Endodermal cell (in vitro differentiated cells): Measurements from ENCODE around the gene HHIP. TPM values are rescaled to one million over a fixed set of nuclear protein-coding genes. Genes with fewer than 3 reads are reported as not detected.

ENCODE experiments used
- DNase-seq: peaks from one replicate; pipeline ENCODE4 v3.0.0-alpha.2; 2017
- H3K27ac ChIP-seq: 2 replicates; pipeline ENCODE4 v1.5.1; 2013; ENCODE audit warnings: mild to moderate bottlenecking, low read depth, low read length, moderate library complexity
- H3K27me3 ChIP-seq: 2 replicates; pipeline ENCODE4 v1.6.1; 2013; ENCODE audit warnings: mild to moderate bottlenecking, low read length, moderate library complexity; ENCODE audit not compliant: insufficient read depth, control insufficient read depth, poor library complexity, severe bottlenecking
- H3K36me3 ChIP-seq: 2 replicates; pipeline ENCODE4 v1.7.0; 2013; ENCODE audit warnings: mild to moderate bottlenecking, low read length, moderate library complexity; ENCODE audit not compliant: control insufficient read depth, insufficient read depth
- H3K4me1 ChIP-seq: one replicate; pipeline ENCODE4 v1.7.0; 2013; ENCODE audit warnings: low read length; ENCODE audit not compliant: control insufficient read depth, insufficient read depth
- H3K4me3 ChIP-seq: 2 replicates; pipeline ENCODE4 v1.5.1; 2013; ENCODE audit warnings: mild to moderate bottlenecking, low read length, moderate library complexity
- H3K9ac ChIP-seq: 2 replicates; pipeline ENCODE4 v1.6.1; 2013; ENCODE audit warnings: mild to moderate bottlenecking, low read length, moderate library complexity; ENCODE audit not compliant: poor library complexity, severe bottlenecking; ENCODE audit errors: extremely low read depth
- H3K9me3 ChIP-seq: 2 replicates; pipeline ENCODE4 v1.6.1; 2013; ENCODE audit warnings: mild to moderate bottlenecking, low read length, moderate library complexity; ENCODE audit not compliant: control insufficient read depth
- H3K27ac Mint-ChIP-seq: 2 replicates; pipeline ENCODE4 v1.8.0; 2020; ENCODE audit warnings: mixed read lengths
- H3K27me3 Mint-ChIP-seq: 2 replicates; pipeline ENCODE4 v1.8.0; 2021; ENCODE audit warnings: mild to moderate bottlenecking, mixed read lengths; ENCODE audit not compliant: insufficient read depth
- H3K36me3 Mint-ChIP-seq: 2 replicates; pipeline ENCODE4 v1.8.0; 2020; ENCODE audit warnings: low read depth, mixed read lengths
- H3K4me1 Mint-ChIP-seq: 2 replicates; pipeline ENCODE4 v1.8.0; 2020; ENCODE audit warnings: mixed read lengths
- H3K4me3 Mint-ChIP-seq: 2 replicates; pipeline ENCODE4 v1.8.0; 2020; ENCODE audit warnings: mild to moderate bottlenecking, moderate library complexity, mixed read lengths
- H3K9me3 Mint-ChIP-seq: 2 replicates; pipeline ENCODE4 v1.8.0; 2020; ENCODE audit warnings: mild to moderate bottlenecking, mixed read lengths
- CTCF ChIP-seq: fragments of 200-600 bp; sonication (generic); conservative IDR thresholded peaks from 2 replicates; pipeline ENCODE4 v1.5.0; 2021; ENCODE audit warnings: antibody characterized with exemption, mild to moderate bottlenecking
- WGBS, 2 experiments: methylation state at CpG; one replicate each; pipeline versions ENCODE4 v1.1.5 to v1.1.7; 2013; ENCODE audit warnings: missing lambda C conversion rate in 2 of 2, mixed read lengths in 1 of 2; ENCODE audit not compliant: insufficient coverage in 1 of 2, insufficient read length in 1 of 2; 5-methylcytosine and 5-hydroxymethylcytosine counted together
- total RNA-seq, 2 donors: library from RNA; stranded (reverse); fragmentation: NEBNext Ultra II Directional in 1 of 2; extraction: Animal tissue kit (Norgen Biotek cat#: 25700) in 1 of 2; gene quantifications; 2 replicates in 1 of 2; 3 replicates in 1 of 2; pipeline ENCODE4 v1.2.1, GENCODE V29; 2021

The HHIP gene
- total RNA-seq, 2 donors from 2014 or later, result 1.8 to 3.4 TPM

GRCh38 chr4:144663834-144664475 lies 18.0 kb downstream of the HHIP start:
- Histone ChIP-seq H3K4me1 (peaks cover 4% of the 10 kb centered on the region), H3K9me3 (no peaks in the 10 kb centered on the region), H3K27me3 (peaks cover 51% of the 10 kb centered on the region), H3K4me3 (no peak overlapping the region), H3K27ac (no peak overlapping the region), H3K9ac (no peak overlapping the region), H3K36me3 (no peaks in the 10 kb centered on the region)
- Mint-ChIP-seq H3K4me1 (peaks cover 3% of the 10 kb centered on the region), H3K27ac (no peak overlapping the region), H3K36me3 (no peaks in the 10 kb centered on the region), H3K27me3 (peaks cover 10% of the 10 kb centered on the region), H3K9me3 (no peaks in the 10 kb centered on the region), H3K4me3 (no peak overlapping the region)
- no peak for TF ChIP-seq CTCF
- 89 to 100% methylated on average over 3 to 7 of the region's 7 CpGs for WGBS, 2 experiments
- DNase-seq, result no peak

- Histone ChIP-seq H3K36me3 (no peaks in the 10 kb centered on the region), H3K9me3 (no peaks in the 10 kb centered on the region), H3K9ac (peak overlapping the region; percentile 17), H3K4me1 (peaks cover 4% of the 10 kb centered on the region), H3K4me3 (no peak overlapping the region), H3K27me3 (peaks cover 24% of the 10 kb centered on the region), H3K27ac (no peak overlapping the region)
- DNase-seq, result no peak
- no peaks in the 10 kb centered on the region for H3K9me3 Mint-ChIP-seq
- H3K27ac Mint-ChIP-seq, result no peak overlapping the region
- no peak overlapping the region for H3K4me3 Mint-ChIP-seq
- H3K27me3 Mint-ChIP-seq, result peaks cover 8% of the 10 kb centered on the region
- no peaks in the 10 kb centered on the region for H3K36me3 Mint-ChIP-seq
- H3K4me1 Mint-ChIP-seq, result peaks cover 3% of the 10 kb centered on the region
- no peak for TF ChIP-seq CTCF
- WGBS, 2 experiments, result 92 to 100% methylated on average over 1 to 2 of the region's 2 CpGs
Measured at GRCh38 chr4:144666539-144667175, 20.7 kb downstream of the HHIP start.

- no peak overlapping the region for H3K27ac Mint-ChIP-seq
- H3K9ac ChIP-seq, result no peak overlapping the region
- H3K27me3 Mint-ChIP-seq, result peaks cover 8% of the 10 kb centered on the region
- H3K36me3 Mint-ChIP-seq, result no peaks in the 10 kb centered on the region
- no peak for DNase-seq
- no peaks in the 10 kb centered on the region for H3K9me3 ChIP-seq
- H3K4me3 ChIP-seq, result no peak overlapping the region
- H3K4me3 Mint-ChIP-seq, result no peak overlapping the region
- H3K4me1 ChIP-seq, result peaks cover 4% of the 10 kb centered on the region
- peaks cover 3% of the 10 kb centered on the region for H3K4me1 Mint-ChIP-seq
- no peaks in the 10 kb centered on the region for H3K36me3 ChIP-seq
- no peak for TF ChIP-seq CTCF
- no peaks in the 10 kb centered on the region for H3K9me3 Mint-ChIP-seq
- H3K27me3 ChIP-seq, result peaks cover 22% of the 10 kb centered on the region
- H3K27ac ChIP-seq, result no peak overlapping the region
- 74 to 97% methylated on average over 2 of the region's 2 CpGs for WGBS, 2 experiments
Measured at GRCh38 chr4:144667500-144667899, 21.5 kb downstream of the HHIP start.
